ENCODE measurements around the gene SHOX.

DNA sequence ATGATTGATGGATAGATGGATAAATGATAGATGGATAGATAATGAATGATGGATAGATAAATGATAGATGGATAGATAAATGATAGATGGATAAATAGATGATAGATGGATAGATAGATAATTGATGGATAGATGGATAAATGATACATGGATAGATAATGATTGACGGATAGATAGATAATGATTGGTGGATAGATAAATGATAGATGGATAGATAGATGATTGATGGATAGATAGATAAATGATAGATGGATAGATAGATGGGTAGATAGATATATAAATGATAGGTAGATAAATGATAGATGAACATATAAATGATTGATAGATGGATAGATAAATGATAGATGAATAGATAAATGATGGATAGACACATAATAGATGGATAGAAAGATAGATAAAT, 49.5 kb upstream of the SHOX start:
- TF ChIP-seq CTCF (IDR thresholded peaks at IDR 0.05; ENCODE audit: borderline replicate concordance, extremely low read depth, low read length, poor library complexity, severe bottlenecking), result no peak
- no peak for TF ChIP-seq EZH2 (IDR thresholded peaks at IDR 0.05; ENCODE audit: borderline replicate concordance, low read depth, low read length, severe bottlenecking)
